ENCODE results near the gene PODXL.

PODXL gene

DNA sequence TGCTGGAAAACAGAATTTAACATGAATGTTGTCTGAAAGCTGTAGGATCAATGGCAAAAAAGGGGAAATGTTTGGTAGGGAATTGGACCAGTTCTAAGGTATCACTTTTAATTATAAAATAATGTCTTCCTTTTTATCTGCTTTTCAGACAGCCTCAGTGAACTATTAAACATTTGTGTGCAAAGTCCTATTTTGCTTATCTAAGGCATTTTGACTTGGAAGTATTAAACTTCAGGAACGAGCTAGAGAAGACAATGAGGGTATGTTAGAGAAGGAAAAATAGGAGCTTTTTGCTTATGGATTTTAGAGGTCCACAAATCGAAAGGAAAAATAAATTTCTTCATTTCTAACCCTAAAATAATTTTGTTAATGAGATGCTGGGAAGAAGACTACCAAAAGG is 63.3 kb downstream of the PODXL start:
- Histone ChIP-seq H3K9me3 (replicated peaks in 1 of 2; ENCODE audit: control insufficient read depth in 2 of 2, insufficient read depth in 1 of 2, low read depth in 1 of 2, low read length in 2 of 2) (no peaks in the 10 kb centered on the region), H2BK15ac (ENCODE audit: low read length) (no peak overlapping the region), H2AK5ac (ENCODE audit: low read depth, low read length) (no peak overlapping the region), H4K91ac (ENCODE audit: low read depth, low read length, poor library complexity) (no peak overlapping the region), H3K23ac (ENCODE audit: low read depth, low read length, poor library complexity) (no peak overlapping the region), H3K4me3 (ENCODE audit: low read length in 2 of 2) (no peak overlapping the region), H3K4me1 (ENCODE audit: control insufficient read depth in 2 of 2, insufficient read depth in 1 of 2, low read depth in 1 of 2, low read length in 2 of 2) (peaks cover 0 to 3% of the 10 kb centered on the region in 2 donors), H3K27me3 (ENCODE audit: control insufficient read depth in 3 of 3, insufficient read depth in 3 of 3, low read depth in 1 of 3, low read length in 3 of 3) (no peaks in the 10 kb centered on the region), H3K14ac (ENCODE audit: low read length) (no peak overlapping the region), H3K4me2 (ENCODE audit: insufficient read depth, low read length, poor library complexity, severe bottlenecking) (no peak overlapping the region), H3K27ac (replicated peaks; ENCODE audit: low read length) (no peak overlapping the region), H4K8ac (ENCODE audit: low read depth, low read length) (no peak overlapping the region), H2BK120ac (ENCODE audit: low read depth, low read length) (no peak overlapping the region), H2AFZ (ENCODE audit: low read length) (no peak overlapping the region), H3K9ac (ENCODE audit: low read depth, low read length, poor library complexity) (no peak overlapping the region), H2BK12ac (ENCODE audit: low read length) (no peak overlapping the region), H3K79me1 (ENCODE audit: low read depth, low read length) (no peaks in the 10 kb centered on the region), H3K18ac (ENCODE audit: low read length) (no peak overlapping the region), H2BK5ac (ENCODE audit: low read length) (no peak overlapping the region), H3K4ac (ENCODE audit: low read length) (no peak overlapping the region), H3K36me3 (replicated peaks in 1 of 2; ENCODE audit: control insufficient read depth in 2 of 2, insufficient read depth in 2 of 2, low read length in 2 of 2) (peaks cover 0 to 45% of the 10 kb centered on the region in 2 donors)
- WGBS, 2 donors (ENCODE audit: extremely low coverage in 2 of 2, insufficient read length in 2 of 2, insufficient replicate concordance in 1 of 2): no CpG with 5 or more reads among the region's 2 CpGs
- no peak for DNase-seq (ENCODE audit: low spot score)

DNA sequence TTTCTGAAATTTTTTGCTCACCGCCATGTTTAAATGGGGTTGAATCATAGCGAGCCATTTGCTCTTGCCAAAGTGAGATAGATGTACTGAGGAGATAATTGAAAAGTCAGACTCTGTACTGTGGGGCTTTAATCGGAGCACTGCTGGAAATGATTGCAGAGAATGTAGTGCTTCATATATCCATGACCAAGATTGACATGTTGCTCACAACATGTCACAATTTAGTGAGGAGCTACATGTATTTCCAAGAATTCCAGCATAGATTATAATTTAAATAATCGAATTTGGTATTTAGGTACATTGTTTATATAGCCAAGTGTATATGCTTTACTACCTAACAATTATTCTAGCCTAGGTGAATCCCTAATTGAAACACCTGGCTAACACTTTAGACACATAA is 66.5 kb downstream of the PODXL start:
- no peaks in the 10 kb centered on the region for H3K27me3 ChIP-seq (ENCODE audit: control insufficient read depth in 3 of 3, insufficient read depth in 3 of 3, low read depth in 1 of 3, low read length in 3 of 3)
- H4K91ac ChIP-seq (ENCODE audit: low read depth, low read length, poor library complexity): no peak overlapping the region
- H3K23ac ChIP-seq (ENCODE audit: low read depth, low read length, poor library complexity): no peak overlapping the region
- no peak overlapping the region for H3K9ac ChIP-seq (ENCODE audit: low read depth, low read length, poor library complexity)
- peaks cover 0 to 3% of the 10 kb centered on the region in 2 donors for H3K4me1 ChIP-seq (ENCODE audit: control insufficient read depth in 2 of 2, insufficient read depth in 1 of 2, low read depth in 1 of 2, low read length in 2 of 2)
- H3K14ac ChIP-seq (ENCODE audit: low read length): no peak overlapping the region
- H2AK5ac ChIP-seq (ENCODE audit: low read depth, low read length): no peak overlapping the region
- H2BK15ac ChIP-seq (ENCODE audit: low read length): no peak overlapping the region
- no peak overlapping the region for H3K4me2 ChIP-seq (ENCODE audit: insufficient read depth, low read length, poor library complexity, severe bottlenecking)
- H3K4me3 ChIP-seq (ENCODE audit: low read length in 2 of 2): no peak overlapping the region
- H2BK12ac ChIP-seq (ENCODE audit: low read length): no peak overlapping the region
- no peaks in the 10 kb centered on the region for H3K79me1 ChIP-seq (ENCODE audit: low read depth, low read length)
- DNase-seq (ENCODE audit: low spot score): no peak
- H3K9me3 ChIP-seq (replicated peaks in 1 of 2; ENCODE audit: control insufficient read depth in 2 of 2, insufficient read depth in 1 of 2, low read depth in 1 of 2, low read length in 2 of 2): no peaks in the 10 kb centered on the region
- no peak overlapping the region for H3K27ac ChIP-seq (replicated peaks; ENCODE audit: low read length)
- no peak overlapping the region for H2BK120ac ChIP-seq (ENCODE audit: low read depth, low read length)
- H3K18ac ChIP-seq (ENCODE audit: low read length): no peak overlapping the region
- no peak overlapping the region for H3K4ac ChIP-seq (ENCODE audit: low read length)
- H2AFZ ChIP-seq (ENCODE audit: low read length): no peak overlapping the region
- H2BK5ac ChIP-seq (ENCODE audit: low read length): no peak overlapping the region
- H3K36me3 ChIP-seq (replicated peaks in 1 of 2; ENCODE audit: control insufficient read depth in 2 of 2, insufficient read depth in 2 of 2, low read length in 2 of 2): peaks cover 0 to 42% of the 10 kb centered on the region in 2 donors
- no peak overlapping the region for H4K8ac ChIP-seq (ENCODE audit: low read depth, low read length)
- WGBS, 2 donors (ENCODE audit: extremely low coverage in 2 of 2, insufficient read length in 2 of 2, insufficient replicate concordance in 1 of 2): no CpG with 5 or more reads among the region's 4 CpGs

DNA sequence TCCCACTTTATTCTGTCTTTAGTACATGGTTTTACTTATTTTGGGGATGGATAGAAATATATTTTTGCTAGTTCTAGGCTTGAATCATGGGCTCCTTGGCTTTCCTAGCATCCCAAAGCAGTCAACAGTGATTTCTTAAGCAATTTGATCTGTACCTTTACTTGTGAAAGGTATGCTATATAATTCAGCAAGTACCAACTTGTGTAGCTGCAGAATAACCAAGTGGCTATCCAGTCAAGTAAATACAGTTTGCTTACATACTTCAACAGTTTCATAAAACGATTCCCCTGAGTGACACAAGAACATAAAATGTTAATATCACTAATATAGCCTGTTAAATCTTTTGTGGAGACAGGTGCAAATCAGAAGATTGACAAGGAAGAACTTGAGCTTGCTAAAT is 67.2 kb downstream of the PODXL start:
- H4K91ac ChIP-seq (ENCODE audit: low read depth, low read length, poor library complexity): no peak overlapping the region
- H2BK120ac ChIP-seq (ENCODE audit: low read depth, low read length): no peak overlapping the region
- H3K79me1 ChIP-seq (ENCODE audit: low read depth, low read length): no peaks in the 10 kb centered on the region
- WGBS, 2 donors (ENCODE audit: extremely low coverage in 2 of 2, insufficient read length in 2 of 2, insufficient replicate concordance in 1 of 2): no CpG with 5 or more reads among the region's 1 CpG
- H3K27ac ChIP-seq (replicated peaks; ENCODE audit: low read length): no peak overlapping the region
- no peak overlapping the region for H3K23ac ChIP-seq (ENCODE audit: low read depth, low read length, poor library complexity)
- no peak overlapping the region for H2BK5ac ChIP-seq (ENCODE audit: low read length)
- H3K18ac ChIP-seq (ENCODE audit: low read length): no peak overlapping the region
- no peaks in the 10 kb centered on the region for H3K27me3 ChIP-seq (ENCODE audit: control insufficient read depth in 3 of 3, insufficient read depth in 3 of 3, low read depth in 1 of 3, low read length in 3 of 3)
- H3K9ac ChIP-seq (ENCODE audit: low read depth, low read length, poor library complexity): no peak overlapping the region
- H2AFZ ChIP-seq (ENCODE audit: low read length): no peak overlapping the region
- H4K8ac ChIP-seq (ENCODE audit: low read depth, low read length): no peak overlapping the region
- H2BK12ac ChIP-seq (ENCODE audit: low read length): no peak overlapping the region
- H3K14ac ChIP-seq (ENCODE audit: low read length): no peak overlapping the region
- H2BK15ac ChIP-seq (ENCODE audit: low read length): no peak overlapping the region
- H3K36me3 ChIP-seq (replicated peaks in 1 of 2; ENCODE audit: control insufficient read depth in 2 of 2, insufficient read depth in 2 of 2, low read length in 2 of 2): peaks cover 0 to 44% of the 10 kb centered on the region in 2 donors
- no peak overlapping the region for H3K4me3 ChIP-seq (ENCODE audit: low read length in 2 of 2)
- no peak overlapping the region for H2AK5ac ChIP-seq (ENCODE audit: low read depth, low read length)
- no peak for DNase-seq (ENCODE audit: low spot score)
- peaks cover 0 to 3% of the 10 kb centered on the region in 2 donors for H3K4me1 ChIP-seq (ENCODE audit: control insufficient read depth in 2 of 2, insufficient read depth in 1 of 2, low read depth in 1 of 2, low read length in 2 of 2)
- no peaks in the 10 kb centered on the region for H3K9me3 ChIP-seq (replicated peaks in 1 of 2; ENCODE audit: control insufficient read depth in 2 of 2, insufficient read depth in 1 of 2, low read depth in 1 of 2, low read length in 2 of 2)
- H3K4me2 ChIP-seq (ENCODE audit: insufficient read depth, low read length, poor library complexity, severe bottlenecking): no peak overlapping the region
- no peak overlapping the region for H3K4ac ChIP-seq (ENCODE audit: low read length)

DNA sequence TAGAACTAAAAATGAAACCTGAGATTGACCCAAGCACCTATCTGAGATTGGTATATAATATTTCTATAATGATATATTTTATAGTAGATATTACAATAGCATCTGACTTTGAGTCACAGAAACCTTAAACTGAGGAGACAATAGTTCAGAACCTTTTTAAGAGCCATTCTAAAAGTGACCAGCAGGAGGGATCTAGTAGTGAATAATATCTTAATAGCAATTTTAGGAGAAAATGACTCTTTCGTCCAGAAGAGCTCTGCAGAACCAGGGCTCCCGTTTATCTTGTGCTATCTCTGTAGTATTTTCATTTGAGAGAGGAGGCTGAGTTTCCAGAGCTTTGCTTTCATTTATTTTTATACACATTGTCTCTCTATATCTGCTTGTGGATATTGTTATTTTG is 68.1 kb downstream of the PODXL start:
- H2AFZ ChIP-seq (ENCODE audit: low read length): no peak overlapping the region
- H3K23ac ChIP-seq (ENCODE audit: low read depth, low read length, poor library complexity): no peak overlapping the region
- no peak overlapping the region for H3K27ac ChIP-seq (replicated peaks; ENCODE audit: low read length)
- no peak overlapping the region for H3K9ac ChIP-seq (ENCODE audit: low read depth, low read length, poor library complexity)
- H3K79me1 ChIP-seq (ENCODE audit: low read depth, low read length): no peaks in the 10 kb centered on the region
- H3K4ac ChIP-seq (ENCODE audit: low read length): no peak overlapping the region
- no peak overlapping the region for H2BK5ac ChIP-seq (ENCODE audit: low read length)
- no peak overlapping the region for H2BK12ac ChIP-seq (ENCODE audit: low read length)
- H2BK15ac ChIP-seq (ENCODE audit: low read length): no peak overlapping the region
- no peak overlapping the region for H3K4me3 ChIP-seq (ENCODE audit: low read length in 2 of 2)
- no peak overlapping the region for H4K8ac ChIP-seq (ENCODE audit: low read depth, low read length)
- peaks cover 2 to 48% of the 10 kb centered on the region in 2 donors for H3K36me3 ChIP-seq (replicated peaks in 1 of 2; ENCODE audit: control insufficient read depth in 2 of 2, insufficient read depth in 2 of 2, low read length in 2 of 2)
- no peak overlapping the region for H3K18ac ChIP-seq (ENCODE audit: low read length)
- H3K4me2 ChIP-seq (ENCODE audit: insufficient read depth, low read length, poor library complexity, severe bottlenecking): no peak overlapping the region
- DNase-seq (ENCODE audit: low spot score): no peak
- H3K9me3 ChIP-seq (replicated peaks in 1 of 2; ENCODE audit: control insufficient read depth in 2 of 2, insufficient read depth in 1 of 2, low read depth in 1 of 2, low read length in 2 of 2): no peaks in the 10 kb centered on the region
- no CpG with 5 or more reads among the region's 2 CpGs for WGBS, 2 donors (ENCODE audit: extremely low coverage in 2 of 2, insufficient read length in 2 of 2, insufficient replicate concordance in 1 of 2)
- H2AK5ac ChIP-seq (ENCODE audit: low read depth, low read length): no peak overlapping the region
- peaks cover 0 to under 1% of the 10 kb centered on the region in 2 donors for H3K4me1 ChIP-seq (ENCODE audit: control insufficient read depth in 2 of 2, insufficient read depth in 1 of 2, low read depth in 1 of 2, low read length in 2 of 2)
- no peak overlapping the region for H4K91ac ChIP-seq (ENCODE audit: low read depth, low read length, poor library complexity)
- H2BK120ac ChIP-seq (ENCODE audit: low read depth, low read length): no peak overlapping the region
- no peak overlapping the region for H3K14ac ChIP-seq (ENCODE audit: low read length)
- no peaks in the 10 kb centered on the region for H3K27me3 ChIP-seq (ENCODE audit: control insufficient read depth in 3 of 3, insufficient read depth in 3 of 3, low read depth in 1 of 3, low read length in 3 of 3)

All from neuronal stem cell (in vitro differentiated cells).